Tibial nerve (tissue), 4 donors: ENCODE data around the gene CAMK2G. TPM values are rescaled to one million over a fixed set of nuclear protein-coding genes. Genes with fewer than 3 reads are reported as not detected.

Experiments
- DNase-seq, 2 donors: peaks; one replicate each; pipeline ENCODE4 v3.0.0-alpha.2; 2019; ENCODE audit warnings: low spot score in 2 of 2
- H3K27ac ChIP-seq, 4 donors: fragments of 200-600 bp; sonication (generic) in 3 of 4; one replicate each; pipeline ENCODE4 v1.5.1; 2017 to 2019; ENCODE audit warnings: mild to moderate bottlenecking in 1 of 4
- H3K27me3 ChIP-seq, 2 donors: fragments of 200-600 bp; sonication (generic) in 1 of 2; one replicate each; pipeline versions ENCODE4 v1.5.1 to v1.6.0; 2017 to 2019
- H3K36me3 ChIP-seq, 3 donors: fragments of 200-600 bp; sonication (generic); one replicate each; pipeline ENCODE4 v1.5.1; 2018 to 2019
- H3K4me1 ChIP-seq, 4 donors: fragments of 200-600 bp; sonication (generic) in 3 of 4; one replicate each; pipeline ENCODE4 v1.5.1; 2017 to 2019
- H3K4me3 ChIP-seq, 4 donors: fragments of 200-600 bp; sonication (generic) in 3 of 4; one replicate each; pipeline ENCODE4 v1.5.1; 2017 to 2019; ENCODE audit warnings: mild to moderate bottlenecking in 1 of 4, moderate library complexity in 1 of 4
- H3K9me3 ChIP-seq, 4 donors: fragments of 200-600 bp; sonication (generic) in 3 of 4; one replicate each; pipeline ENCODE4 v1.5.1; 2017 to 2019
- CTCF ChIP-seq, 5 experiments: fragments of 200-600 bp in 3 of 5; fragments of 450-650 bp in 2 of 5; sonication (generic) in 3 of 5; IDR thresholded peaks; one replicate each; pipeline ENCODE4 v1.5.1; 2016 to 2019; ENCODE audit warnings: antibody characterized with exemption in 5 of 5, mild to moderate bottlenecking in 3 of 5, moderate library complexity in 2 of 5
- EP300 ChIP-seq, 2 donors: sonication (generic); formaldehyde crosslinking; IDR thresholded peaks; one replicate each; pipeline ENCODE4 v1.6.1; 2017; ENCODE audit warnings: antibody characterized with exemption in 2 of 2, mild to moderate bottlenecking in 1 of 2
- POLR2A ChIP-seq, 2 donors: fragments of 450-650 bp; IDR thresholded peaks; one replicate each; pipeline ENCODE4 v1.6.1; 2017; ENCODE audit warnings: antibody characterized with exemption in 2 of 2, mild to moderate bottlenecking in 2 of 2, moderate library complexity in 2 of 2
- WGBS, 2 donors: methylation state at CpG; one replicate each; pipeline ENCODE4 v1.1.5; 2018; 5-methylcytosine and 5-hydroxymethylcytosine counted together
- total RNA-seq, 4 donors: library from RNA; depleted of rRNA; stranded (reverse); fragments of >200 nt; gene quantifications; one replicate each; pipeline ENCODE4 v1.1.0, GENCODE V29; 2016

The CAMK2G gene
- total RNA-seq, 4 donors from 2014 or later = 26.4 to 43.5 (median 35.1) TPM

- DNase-seq = no peak
- Histone ChIP-seq H3K4me3 (no peak overlapping the region), H3K36me3 (peaks cover 0 to 44% (median 0%) of the 10 kb centered on the region in 3 donors), H3K9me3 (no peaks in the 10 kb centered on the region), H3K4me1 (peaks cover 0 to 94% (median 42%) of the 10 kb centered on the region in 4 donors), H3K27ac (peak overlapping the region in 2 of 4 donors; percentile 19 to 22), H3K27me3 (no peaks in the 10 kb centered on the region)
- TF ChIP-seq EP300 (IDR thresholded peaks at IDR 0.05) = no peak
- TF ChIP-seq POLR2A (IDR thresholded peaks at IDR 0.05) = no peak
- TF ChIP-seq CTCF (IDR thresholded peaks at IDR 0.05) = no peak
- 69 to 84% methylated on average over 4 to 5 of the region's 5 CpGs for WGBS, 2 donors
These were observed 11.1 kb downstream of the CAMK2G start for GRCh38 chr10:73863039-73863817.

- Histone ChIP-seq H3K4me3 (no peak overlapping the region), H3K4me1 (peaks cover 0 to 93% (median 35%) of the 10 kb centered on the region in 4 donors), H3K36me3 (peaks cover 0 to 41% (median 0%) of the 10 kb centered on the region in 3 donors), H3K27ac (no peak overlapping the region), H3K9me3 (no peaks in the 10 kb centered on the region), H3K27me3 (no peaks in the 10 kb centered on the region)
- no peak for TF ChIP-seq POLR2A (IDR thresholded peaks at IDR 0.05)
- TF ChIP-seq EP300 (IDR thresholded peaks at IDR 0.05) = no peak
- no peak for TF ChIP-seq CTCF (IDR thresholded peaks at IDR 0.05)
- 66 to 68% methylated on average over 8 of the region's 8 CpGs for WGBS, 2 donors
- DNase-seq = no peak
These were observed 12.3 kb downstream of the CAMK2G start for GRCh38 chr10:73862011-73862410.

- Histone ChIP-seq H3K4me3 (no peak overlapping the region), H3K4me1 (peaks cover 0 to 80% (median 22%) of the 10 kb centered on the region in 4 donors), H3K36me3 (peaks cover 0 to 35% (median 0%) of the 10 kb centered on the region in 3 donors), H3K9me3 (no peaks in the 10 kb centered on the region), H3K27ac (peak overlapping the region in 2 of 4 donors; percentile 68 to 70), H3K27me3 (no peaks in the 10 kb centered on the region)
- 65 to 69% methylated on average over 5 to 7 of the region's 7 CpGs for WGBS, 2 donors
- no peak for DNase-seq
- no peak for TF ChIP-seq EP300 (IDR thresholded peaks at IDR 0.05)
- no peak for TF ChIP-seq CTCF (IDR thresholded peaks at IDR 0.05)
- no peak for TF ChIP-seq POLR2A (IDR thresholded peaks at IDR 0.05)
These were observed 14.4 kb downstream of the CAMK2G start for GRCh38 chr10:73859784-73860491.

- no peak for DNase-seq
- WGBS, 2 donors = 80 to 82% methylated on average over 5 of the region's 5 CpGs
- Histone ChIP-seq H3K4me1 (peaks cover 0 to 79% (median 21%) of the 10 kb centered on the region in 4 donors), H3K27ac (peak overlapping the region in 2 of 4 donors; percentile 68 to 70), H3K27me3 (no peaks in the 10 kb centered on the region), H3K36me3 (peaks cover 0 to 34% (median 0%) of the 10 kb centered on the region in 3 donors), H3K4me3 (no peak overlapping the region), H3K9me3 (no peaks in the 10 kb centered on the region)
- TF ChIP-seq EP300 (IDR thresholded peaks at IDR 0.05) = no peak
- TF ChIP-seq CTCF (IDR thresholded peaks at IDR 0.05) = no peak
- TF ChIP-seq POLR2A (IDR thresholded peaks at IDR 0.05) = no peak
These were observed 14.9 kb downstream of the CAMK2G start for GRCh38 chr10:73859428-73859783.
